A673 (cell line): ENCODE measurements around the gene ANXA10. TPM values are rescaled to one million over a fixed set of nuclear protein-coding genes. Genes with fewer than 3 reads are reported as not detected.

Experiments used
- BruUV-seq: library from RNA; stranded (reverse); fragments of 400-500 nt; replicated peaks from 2 replicates; lab custom pipeline; 2021; lab: Mats Ljungman, UMichigan
- CTCF ChIA-PET: fragments of 300-600 bp; sonication (Branson Sonifier 250); formaldehyde crosslinking; loops from one replicate; lab custom pipeline; 2022; ENCODE audit warnings: antibody characterized with exemption; lab: Charles Lee
- POLR2A ChIA-PET: fragments of 300-600 bp; sonication (Branson Sonifier 250); formaldehyde crosslinking; loops from one replicate; lab custom pipeline; 2022; ENCODE audit warnings: antibody characterized with exemption; ENCODE audit not compliant: low non-redundant PET; lab: Charles Lee
- DNase-seq: peaks from one replicate; pipeline ENCODE4 v3.0.0-alpha.2; 2015; ENCODE audit warnings: low spot score
- H3K27ac ChIP-seq: fragments of 200-600 bp; sonication (generic); 2 replicates; pipeline ENCODE4 v1.5.1; 2016; ENCODE audit warnings: mixed run types, low read depth, mild to moderate bottlenecking, mixed read lengths, antibody characterized with exemption, low read length; ENCODE audit not compliant: poor library complexity, severe bottlenecking
- H3K27me3 ChIP-seq: fragments of 200-600 bp; sonication (generic); replicated peaks from 2 replicates; pipeline ENCODE4 v1.6.1; 2017; ENCODE audit warnings: mixed run types, low read depth, mild to moderate bottlenecking, mixed read lengths, antibody characterized with exemption, low read length; ENCODE audit not compliant: insufficient read depth, poor library complexity
- H3K36me3 ChIP-seq: fragments of 200-600 bp; sonication (generic); 2 replicates; pipeline ENCODE4 v1.6.1; 2016; ENCODE audit warnings: mixed run types, mild to moderate bottlenecking, mixed read lengths, antibody characterized with exemption, low read length; ENCODE audit not compliant: insufficient read depth, poor library complexity, severe bottlenecking
- H3K4me1 ChIP-seq: fragments of 200-600 bp; sonication (generic); 2 replicates; pipeline ENCODE4 v1.6.1; 2017; ENCODE audit warnings: mixed run types, mild to moderate bottlenecking, mixed read lengths, antibody characterized with exemption, low read length; ENCODE audit not compliant: insufficient read depth, poor library complexity, severe bottlenecking
- H3K4me3 ChIP-seq: fragments of 200-600 bp; sonication (generic); 2 replicates; pipeline ENCODE4 v1.5.1; 2016; ENCODE audit warnings: low read depth, mixed run types, mild to moderate bottlenecking, mixed read lengths, low read length; ENCODE audit not compliant: poor library complexity, severe bottlenecking
- H3K9me3 ChIP-seq: fragments of 200-600 bp; sonication (generic); 2 replicates; pipeline ENCODE4 v1.6.1; 2016; ENCODE audit warnings: mixed run types, low read depth, mild to moderate bottlenecking, mixed read lengths, antibody characterized with exemption, low read length; ENCODE audit not compliant: poor library complexity, severe bottlenecking
- CTCF ChIP-seq: fragments of 300-800, 200-600 bp; sonication (generic); conservative IDR thresholded peaks from 2 replicates; pipeline ENCODE4 v1.5.1; 2017; ENCODE audit warnings: low read depth, mild to moderate bottlenecking, antibody characterized with exemption, low read length, moderate library complexity, mixed read lengths
- EZH2 ChIP-seq: fragments of 200-600 bp; sonication (generic); IDR thresholded peaks from 2 replicates; pipeline ENCODE4 v1.6.1; 2017; ENCODE audit warnings: borderline replicate concordance, low read depth, mild to moderate bottlenecking, mixed read lengths, antibody characterized with exemption, low read length; ENCODE audit not compliant: poor library complexity, severe bottlenecking
- intact Hi-C: fragments of 100-400 bp; cut with micrococcal nuclease; formaldehyde crosslinking; loops from one replicate; pipeline ENCODE4 v1.10.0; 2022; ENCODE audit not compliant: unreplicated experiment
- total RNA-seq: library from RNA; stranded (reverse); gene quantifications from 2 replicates; pipeline ENCODE4 v1.2.3, GENCODE V29; 2021

Gene ANXA10
- total RNA-seq, 1 experiment from 2014 or later: not detected

- intact Hi-C loops: loop anchor here (10.0 kb wide), 1 partner anchor 517 kb away; no protein-coding TSS in a partner anchor
- no peaks in the 10 kb centered on the region for H3K36me3 ChIP-seq
- H3K27me3 ChIP-seq: no peaks in the 10 kb centered on the region
- CTCF ChIA-PET: no interaction called here
- DNase-seq: no peak
- H3K4me3 ChIP-seq: no peak overlapping the region
- H3K9me3 ChIP-seq: peaks cover 2% of the 10 kb centered on the region
- POLR2A ChIA-PET: no interaction called here
- no peak overlapping the region for H3K27ac ChIP-seq
- no TSS peak for BruUV-seq
- H3K4me1 ChIP-seq: no peaks in the 10 kb centered on the region
- TF ChIP-seq EZH2: no peak
- no peak for TF ChIP-seq CTCF
These were observed 105.6 kb downstream of the ANXA10 start for GRCh38 chr4:168197926-168198325.

GRCh38 chr4:168199260-168199957, 107.1 kb downstream of the ANXA10 start:
- TF ChIP-seq EZH2: no peak
- no peak for TF ChIP-seq CTCF
- no peak overlapping the region for H3K27ac ChIP-seq
- no peak for DNase-seq
- peaks cover 13% of the 10 kb centered on the region for H3K9me3 ChIP-seq
- no TSS peak for BruUV-seq
- ChIA-PET POLR2A (no interaction called here), CTCF (no interaction called here)
- H3K27me3 ChIP-seq: no peaks in the 10 kb centered on the region
- no peak overlapping the region for H3K4me3 ChIP-seq
- no peaks in the 10 kb centered on the region for H3K4me1 ChIP-seq
- intact Hi-C loops: loop anchor here (10.0 kb wide), 1 partner anchor 515 kb away; no protein-coding TSS in a partner anchor
- no peaks in the 10 kb centered on the region for H3K36me3 ChIP-seq

GRCh38 chr4:168200685-168201084, 108.3 kb downstream of the ANXA10 start:
- no TSS peak for BruUV-seq
- Histone ChIP-seq H3K27me3 (no peaks in the 10 kb centered on the region), H3K27ac (no peak overlapping the region), H3K4me1 (no peaks in the 10 kb centered on the region), H3K9me3 (peaks cover 13% of the 10 kb centered on the region), H3K36me3 (no peaks in the 10 kb centered on the region), H3K4me3 (no peak overlapping the region)
- ChIA-PET POLR2A (no interaction called here), CTCF (no interaction called here)
- intact Hi-C loops: no loop called here
- TF ChIP-seq EZH2 (no peak), CTCF (no peak)
- DNase-seq: no peak
